ENCODE data around the gene TOM1L2.

TOM1L2 gene

GRCh38 chr17:17871913-17872312 is 100.3 kb downstream of the TOM1L2 start:
- DNase-seq = no peak

- DNase-seq = no peak
Measured at GRCh38 chr17:17870247-17870646, 102.0 kb downstream of the TOM1L2 start.

- DNase-seq = no peak
Measured at GRCh38 chr17:17868641-17869522, 103.3 kb downstream of the TOM1L2 start.

- DNase-seq = no peak
Measured at GRCh38 chr17:17866897-17867296, 105.3 kb downstream of the TOM1L2 start.

- DNase-seq = no peak
Measured at GRCh38 chr17:17866425-17866824, 105.8 kb downstream of the TOM1L2 start.

- DNase-seq = no peak
Measured at GRCh38 chr17:17865035-17865434, 107.2 kb downstream of the TOM1L2 start.

GRCh38 chr17:17860766-17861107 is 111.5 kb downstream of the TOM1L2 start:
- no peak for DNase-seq

- peak; percentile 45 to 60 for DNase-seq
Measured at GRCh38 chr17:17859909-17860765, 112.1 kb downstream of the TOM1L2 start.

- DNase-seq = no peak
Measured at GRCh38 chr17:17857496-17857895, 114.7 kb downstream of the TOM1L2 start.

GRCh38 chr17:17856386-17856785 is 115.8 kb downstream of the TOM1L2 start:
- no peak for DNase-seq

- peak; percentile 34 to 60 for DNase-seq
Measured at GRCh38 chr17:17855976-17856375, 116.2 kb downstream of the TOM1L2 start.

GRCh38 chr17:17853811-17854447 is 118.3 kb downstream of the TOM1L2 start:
- DNase-seq = no peak

- DNase-seq = no peak
Measured at GRCh38 chr17:17852930-17853329, 119.3 kb downstream of the TOM1L2 start.

GRCh38 chr17:17851103-17852002 is 120.8 kb downstream of the TOM1L2 start:
- no peak for DNase-seq

GRCh38 chr17:17849845-17850373 is 122.3 kb downstream of the TOM1L2 start:
- DNase-seq = peak; percentile 72 to 73

GRCh38 chr17:17849147-17849820 is 122.9 kb downstream of the TOM1L2 start:
- peak; percentile 93 to 94 for DNase-seq

- peak; percentile 45 to 68 for DNase-seq
Measured at GRCh38 chr17:17848311-17849082, 123.7 kb downstream of the TOM1L2 start.

- DNase-seq = no peak
Measured at GRCh38 chr17:17847726-17848125, 124.5 kb downstream of the TOM1L2 start.

GRCh38 chr17:17847118-17847689 is 125.0 kb downstream of the TOM1L2 start:
- DNase-seq = no peak

GRCh38 chr17:17846645-17847044 is 125.6 kb downstream of the TOM1L2 start:
- DNase-seq = no peak
